GM19238 (cell line): Measurements from ENCODE around the gene PTK6.

Source experiments
- DNase-seq: peaks from one replicate; pipeline ENCODE4 v3.0.0; 2011; ENCODE audit warnings: low spot score; ENCODE audit not compliant: insufficient read length

PTK6 gene

DNA sequence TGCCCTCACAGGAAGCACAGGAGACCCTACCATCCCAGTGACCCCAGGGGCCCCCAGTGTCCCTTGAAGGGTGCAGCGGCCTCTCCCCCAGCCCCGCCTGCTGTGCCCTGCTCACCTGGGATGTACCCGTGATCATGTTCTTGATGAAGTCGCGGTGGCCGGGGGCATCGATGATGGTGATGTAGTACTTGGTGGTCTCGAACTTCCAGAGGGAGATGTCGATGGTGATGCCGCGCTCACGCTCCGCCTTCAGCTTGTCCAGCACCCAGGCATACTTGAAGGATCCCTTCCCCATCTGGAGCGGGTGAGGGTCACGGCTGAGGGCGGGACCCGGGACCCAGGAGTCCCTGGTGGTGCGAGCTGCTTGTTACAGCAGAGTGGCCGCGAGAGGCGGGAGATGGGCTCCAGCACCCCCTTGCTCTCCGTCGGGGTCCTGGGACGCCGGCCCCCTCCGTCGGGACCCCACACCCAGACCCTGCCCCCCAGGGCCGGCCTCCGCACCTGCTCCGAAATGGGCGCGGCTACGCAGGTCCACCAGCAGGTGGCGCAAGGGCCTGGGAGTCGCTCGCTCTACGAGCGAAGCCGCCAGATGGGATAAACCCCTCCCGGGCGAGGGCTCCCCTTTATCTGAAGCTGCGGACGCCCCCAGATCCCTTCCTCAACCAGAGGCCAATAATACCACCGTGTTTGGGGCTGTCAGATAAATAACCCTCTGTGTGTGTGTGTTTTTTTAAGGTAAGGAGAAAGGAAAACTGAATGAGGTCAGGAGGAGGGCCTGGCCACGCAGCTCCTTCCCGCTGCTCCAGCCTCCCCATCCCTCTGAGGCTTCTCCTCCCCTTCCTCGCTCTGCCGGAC is 41.2 kb downstream of the PTK6 start:
- DNase-seq = peak; percentile 88

DNA sequence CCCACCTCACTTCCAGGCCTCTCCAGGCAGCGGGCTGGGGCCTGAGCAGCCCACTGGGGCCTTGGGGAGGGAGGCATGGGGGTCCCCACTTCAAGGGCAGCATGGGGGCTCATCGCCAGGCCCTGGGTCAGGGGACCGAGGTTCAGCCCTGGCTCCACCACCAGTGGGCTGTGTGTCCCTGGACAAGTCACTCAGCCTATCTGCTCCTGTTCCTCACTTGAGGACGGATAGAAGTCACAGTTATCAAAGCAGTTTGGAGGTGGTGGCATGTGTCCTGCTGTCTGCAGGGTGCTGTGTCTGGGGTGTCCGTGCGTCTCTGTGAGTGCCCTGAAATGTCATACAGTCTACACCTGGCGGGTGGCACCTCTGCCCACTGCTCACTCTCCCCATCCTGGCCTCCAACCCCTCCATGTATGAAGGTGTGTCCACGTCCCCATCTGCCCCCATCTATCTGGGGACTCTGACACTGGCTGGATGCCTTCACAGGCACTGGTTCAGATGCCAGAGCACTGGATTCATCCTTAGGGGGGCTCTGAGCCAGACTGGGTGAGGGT is 41.9 kb downstream of the PTK6 start:
- DNase-seq = no peak

DNA sequence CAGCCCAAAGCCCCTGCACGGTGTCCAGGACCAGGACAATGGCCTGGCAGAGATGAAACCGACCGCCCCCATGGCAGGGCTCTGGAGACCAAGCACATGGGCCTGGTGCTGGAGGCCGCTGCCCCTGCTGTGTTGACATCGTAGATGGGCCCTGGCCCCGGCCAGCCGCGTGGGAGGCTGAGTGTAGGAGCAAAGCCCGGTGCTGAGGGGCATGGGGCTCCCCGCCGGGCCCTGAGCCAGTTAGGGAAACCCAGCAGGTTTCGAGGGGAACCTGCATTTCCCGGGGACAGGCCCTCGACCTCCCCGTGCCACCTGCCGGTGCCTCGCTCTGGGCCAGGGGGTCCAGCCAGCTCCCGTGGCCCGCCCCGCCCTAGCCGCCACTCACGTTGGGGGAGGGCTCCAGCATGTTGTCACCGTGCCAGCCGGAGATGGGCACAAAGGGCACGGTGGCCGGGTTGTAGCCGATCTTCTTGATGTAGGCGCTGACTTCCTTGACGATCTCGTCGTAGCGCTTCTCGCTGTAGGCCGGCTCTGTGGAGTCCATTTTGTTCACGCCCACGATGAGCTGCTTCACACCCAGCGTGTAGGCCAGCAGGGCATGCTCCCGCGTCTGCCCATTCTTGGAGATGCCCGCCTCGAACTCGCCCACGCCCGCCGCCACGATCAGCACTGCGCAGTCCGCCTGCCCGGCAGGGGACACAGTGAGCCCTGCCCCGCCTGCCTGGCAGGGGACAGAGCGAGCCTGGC is 42.6 kb downstream of the PTK6 start:
- DNase-seq = no peak

- no peak for DNase-seq
Measured at GRCh38 chr20:63494084-63494419, 43.1 kb downstream of the PTK6 start.

DNA sequence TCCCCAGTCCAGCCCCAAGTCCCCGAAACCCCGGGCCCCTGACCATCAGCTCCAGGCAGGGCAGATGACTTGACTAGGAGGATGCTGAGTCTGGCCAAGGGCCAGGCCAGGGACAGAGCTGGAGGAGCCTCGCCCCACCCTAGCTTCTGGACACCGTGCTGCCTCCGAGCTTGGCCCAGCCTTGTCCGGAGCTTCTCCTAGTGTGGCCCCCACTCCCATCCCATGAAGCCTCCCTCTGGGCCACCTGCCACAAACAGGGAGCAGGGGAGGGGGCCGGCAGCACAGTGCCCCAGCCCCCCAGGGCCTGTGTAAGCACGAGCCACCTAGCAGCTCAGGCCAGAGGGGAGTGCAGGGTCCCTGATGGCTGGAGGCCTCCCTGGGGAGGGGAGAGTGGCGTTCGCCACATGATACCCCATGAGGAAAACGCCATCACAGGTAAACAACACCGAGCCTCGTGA is 43.6 kb downstream of the PTK6 start:
- DNase-seq = no peak

GRCh38 chr20:63492982-63493381 is 44.2 kb downstream of the PTK6 start:
- no peak for DNase-seq

DNA sequence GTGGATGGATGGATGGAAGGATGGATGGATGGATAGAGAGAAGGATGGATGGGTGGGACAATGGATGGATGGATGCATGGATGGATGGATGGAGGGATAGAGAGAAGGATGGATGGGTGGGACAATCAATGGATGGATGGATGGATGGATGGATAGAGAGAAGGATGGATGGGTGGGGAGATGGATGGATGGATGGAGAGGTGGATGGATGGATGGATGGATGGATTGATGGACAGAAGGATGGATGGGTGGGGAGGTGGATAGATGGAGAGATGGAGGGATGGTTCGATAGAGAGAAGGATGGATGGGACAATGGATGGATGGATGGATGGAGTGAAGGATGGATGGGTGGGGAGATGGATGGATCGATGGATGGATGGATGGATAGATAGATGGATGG is 44.7 kb downstream of the PTK6 start:
- no peak for DNase-seq

DNA sequence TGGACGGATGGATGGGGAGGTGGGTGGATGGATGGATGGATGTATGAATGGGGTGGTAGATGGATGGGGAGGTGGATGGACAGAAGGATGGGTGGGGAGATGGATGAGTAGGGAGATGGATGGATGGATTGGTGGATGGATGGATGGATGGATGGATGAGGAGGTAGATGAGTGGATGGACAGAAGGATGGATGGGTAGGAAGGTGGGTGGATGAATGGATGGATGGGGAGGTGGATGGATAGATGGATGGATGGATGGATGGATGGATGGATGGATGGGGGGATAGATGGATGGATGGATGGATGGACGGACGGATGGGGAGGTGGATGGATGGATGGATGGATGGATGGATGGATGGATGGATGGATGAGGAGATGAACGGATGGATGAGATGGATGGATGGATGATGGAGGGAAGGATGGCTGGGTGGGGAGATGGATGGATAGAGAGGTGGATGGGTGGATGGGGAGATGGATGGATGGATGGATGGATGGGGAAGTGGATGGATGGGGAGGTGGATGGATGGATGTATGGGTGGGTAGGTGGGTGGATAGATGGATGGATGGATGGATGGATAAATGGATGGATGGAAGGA is 45.4 kb downstream of the PTK6 start:
- DNase-seq = no peak

DNA sequence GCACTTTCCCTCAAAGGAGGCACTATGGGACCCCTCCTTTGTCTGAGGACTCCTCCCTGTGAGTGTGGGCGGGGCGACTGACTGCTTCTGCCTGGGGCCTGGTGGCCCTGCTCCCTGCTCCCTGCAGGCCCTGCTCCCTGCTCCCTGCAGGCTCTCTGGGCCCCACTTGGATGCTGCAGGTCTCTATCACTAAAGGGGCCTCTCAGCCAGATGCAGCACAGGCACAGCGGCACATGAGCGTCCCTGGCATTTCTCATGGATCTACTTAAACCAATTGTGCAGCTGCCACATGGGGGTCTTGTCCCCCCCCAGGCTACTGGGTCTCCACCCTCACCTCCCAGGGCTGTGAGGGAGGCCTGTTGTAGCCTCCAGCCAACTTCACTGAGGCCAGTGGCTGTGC is 46.1 kb downstream of the PTK6 start:
- no peak for DNase-seq

DNA sequence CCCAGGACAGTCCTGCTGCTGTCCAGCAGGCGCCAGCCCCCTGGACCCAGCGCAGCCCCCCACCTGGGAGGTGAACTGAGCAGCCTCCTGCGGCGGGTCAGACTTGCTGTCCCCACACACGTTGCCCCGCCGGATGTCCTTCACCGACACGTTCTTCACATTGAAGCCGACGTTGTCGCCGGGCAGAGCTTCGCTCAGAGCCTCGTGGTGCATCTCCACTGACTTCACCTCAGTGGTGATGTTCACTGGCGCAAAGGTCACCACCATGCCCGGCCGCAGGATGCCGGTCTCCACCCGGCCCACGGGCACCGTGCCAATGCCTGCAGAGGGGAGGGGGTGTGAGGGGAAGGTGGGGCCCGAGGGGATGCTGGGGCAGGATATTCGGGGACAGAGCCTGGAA is 46.8 kb downstream of the PTK6 start:
- DNase-seq = no peak

GRCh38 chr20:63488315-63489251 is 48.6 kb downstream of the PTK6 start:
- DNase-seq = no peak

GRCh38 chr20:63487781-63488241 is 49.4 kb downstream of the PTK6 start:
- no peak for DNase-seq

DNA sequence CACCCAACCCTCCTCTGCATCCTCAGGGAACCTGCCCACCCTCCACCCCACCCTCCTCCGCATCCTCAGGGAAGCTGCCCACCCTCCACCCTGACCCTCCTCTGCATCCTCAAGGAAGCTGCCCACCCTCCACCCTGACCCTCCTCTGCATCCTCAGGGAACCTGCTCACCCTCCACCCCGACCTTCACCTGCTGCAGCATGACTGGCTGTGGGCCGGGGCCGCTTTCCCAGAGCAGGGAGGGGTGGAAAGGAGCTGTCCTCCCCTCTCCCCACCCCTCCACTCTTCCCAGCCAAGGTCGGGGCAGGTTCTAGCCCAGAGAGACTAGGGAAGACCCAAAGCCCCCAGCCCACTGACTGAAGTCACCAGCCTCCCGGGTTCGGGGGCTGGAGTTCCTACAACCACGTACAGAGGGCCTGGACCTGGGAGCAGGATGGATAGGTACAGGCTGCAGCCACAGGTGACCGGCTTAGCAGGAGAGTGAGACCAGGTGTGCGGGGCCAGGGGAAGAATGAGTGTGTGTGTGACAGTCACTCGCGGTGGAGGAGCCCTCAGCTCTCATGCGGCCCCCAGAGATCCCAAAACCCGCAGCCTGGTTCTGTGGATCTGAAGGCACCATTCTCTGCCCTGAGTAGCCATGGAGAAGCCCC is 49.9 kb downstream of the PTK6 start:
- DNase-seq = no peak

DNA sequence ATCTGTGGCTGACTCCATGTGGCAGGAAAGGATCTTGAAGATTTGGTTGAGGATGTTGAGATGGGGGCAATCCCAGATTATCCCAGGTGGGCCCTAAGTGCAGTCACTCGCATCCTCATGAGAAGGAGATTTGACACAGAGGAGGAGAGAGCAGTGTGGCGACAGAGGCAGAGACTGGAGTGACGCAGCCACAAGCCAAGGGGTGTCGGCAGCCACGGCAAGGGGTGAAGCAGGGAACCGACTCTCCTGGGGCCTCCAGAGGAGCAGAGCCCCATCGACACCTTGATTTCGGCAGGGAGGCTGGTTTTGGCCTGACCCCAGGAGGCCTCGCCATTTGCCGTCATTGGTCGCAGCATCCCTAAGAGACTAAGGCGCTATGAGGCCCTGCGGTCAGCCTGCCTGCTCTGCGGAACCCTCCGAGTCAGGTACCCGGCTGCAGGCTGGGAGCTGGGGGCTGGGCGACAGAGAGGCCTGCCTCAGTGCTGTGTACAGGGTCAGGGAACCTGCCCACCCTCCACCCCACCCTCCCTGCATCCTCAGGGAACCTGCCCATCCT is 50.8 kb downstream of the PTK6 start:
- DNase-seq = no peak

DNA sequence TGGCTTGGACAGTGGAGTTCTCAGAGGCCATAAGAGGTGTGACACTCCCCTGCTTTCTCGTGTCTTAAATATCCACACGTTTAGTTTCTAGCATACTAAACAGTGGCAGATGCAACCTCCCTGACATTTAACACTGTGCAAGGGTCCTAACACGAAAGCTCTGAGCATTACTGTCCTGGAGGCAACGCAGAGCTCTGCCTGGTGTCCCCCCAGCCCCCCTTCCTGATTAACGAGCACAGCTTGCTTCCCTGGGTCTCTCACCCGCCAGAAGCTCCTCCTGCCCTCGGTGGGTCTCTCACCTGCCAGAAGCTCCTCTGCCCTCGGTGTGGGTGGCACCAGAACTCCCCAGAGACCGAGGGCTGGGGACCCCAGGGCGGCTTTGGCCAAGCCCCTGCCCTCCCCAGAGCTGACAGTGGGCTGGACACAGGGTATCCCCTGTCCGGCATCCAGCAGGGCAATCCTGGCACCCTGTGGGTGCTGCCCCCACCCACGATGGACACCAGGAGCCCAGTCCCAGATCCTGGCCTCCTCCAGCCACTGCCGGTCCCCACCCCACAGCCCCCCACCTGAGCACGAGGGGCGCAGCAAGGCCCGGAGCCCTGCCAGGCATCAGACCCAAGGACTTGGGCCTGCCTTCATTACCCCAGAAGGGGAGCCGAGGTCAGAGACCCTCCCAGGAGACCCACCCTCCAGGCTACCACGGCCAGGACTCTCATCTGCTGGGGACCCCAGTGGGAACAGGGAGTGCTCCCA is 52.3 kb downstream of the PTK6 start:
- DNase-seq = no peak

DNA sequence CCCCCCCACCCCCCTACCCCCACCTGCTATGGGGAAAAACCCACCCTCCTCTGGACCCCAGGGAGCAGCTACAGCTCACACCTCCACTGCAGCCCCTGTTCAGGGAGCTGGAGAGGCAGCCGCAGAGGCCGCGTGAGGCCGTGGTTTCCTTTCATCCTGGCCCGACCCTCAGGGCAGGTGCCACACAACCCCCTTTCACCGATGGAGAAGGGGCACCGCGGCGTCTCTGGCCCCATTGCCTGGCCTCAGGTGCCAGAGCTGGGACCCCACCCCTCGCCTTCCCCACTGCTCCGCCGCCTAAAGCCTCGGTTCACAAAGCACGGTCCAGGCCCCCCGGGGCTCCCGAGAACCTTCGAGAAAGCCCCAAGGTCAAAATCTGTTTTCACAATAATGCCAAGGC is 52.9 kb downstream of the PTK6 start:
- DNase-seq = no peak

DNA sequence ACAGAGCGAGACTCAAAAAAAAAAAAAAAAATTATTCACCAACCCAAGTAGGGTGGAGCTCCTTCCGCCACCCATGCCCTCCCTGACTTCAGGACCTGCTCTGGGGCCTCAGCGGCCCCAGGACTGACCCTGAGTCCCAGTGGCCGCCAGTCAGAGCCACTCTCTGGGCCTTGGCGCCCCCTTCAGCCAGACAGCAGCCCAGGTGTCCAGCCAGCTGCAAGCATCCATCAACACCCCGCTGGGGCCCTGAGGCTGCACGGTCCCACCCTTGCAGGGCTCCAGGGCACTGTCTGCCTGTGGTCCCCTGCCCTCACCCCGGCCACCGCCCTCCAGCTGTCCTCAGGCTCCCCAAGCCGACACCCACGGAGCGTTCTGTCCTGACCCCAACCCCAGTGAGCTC is 53.3 kb downstream of the PTK6 start:
- no peak for DNase-seq

GRCh38 chr20:63482021-63482587 is 55.1 kb downstream of the PTK6 start:
- DNase-seq = no peak

GRCh38 chr20:63481503-63481902 is 55.7 kb downstream of the PTK6 start:
- DNase-seq = no peak
